ENCODE measurements around the gene FAM174C. TPM values are rescaled to one million over a fixed set of nuclear protein-coding genes. Genes with fewer than 3 reads are reported as not detected.

FAM174C gene
- total RNA-seq, 4 donors from 2014 or later: 47.2 to 69.1 (median 59.3) TPM

DNA sequence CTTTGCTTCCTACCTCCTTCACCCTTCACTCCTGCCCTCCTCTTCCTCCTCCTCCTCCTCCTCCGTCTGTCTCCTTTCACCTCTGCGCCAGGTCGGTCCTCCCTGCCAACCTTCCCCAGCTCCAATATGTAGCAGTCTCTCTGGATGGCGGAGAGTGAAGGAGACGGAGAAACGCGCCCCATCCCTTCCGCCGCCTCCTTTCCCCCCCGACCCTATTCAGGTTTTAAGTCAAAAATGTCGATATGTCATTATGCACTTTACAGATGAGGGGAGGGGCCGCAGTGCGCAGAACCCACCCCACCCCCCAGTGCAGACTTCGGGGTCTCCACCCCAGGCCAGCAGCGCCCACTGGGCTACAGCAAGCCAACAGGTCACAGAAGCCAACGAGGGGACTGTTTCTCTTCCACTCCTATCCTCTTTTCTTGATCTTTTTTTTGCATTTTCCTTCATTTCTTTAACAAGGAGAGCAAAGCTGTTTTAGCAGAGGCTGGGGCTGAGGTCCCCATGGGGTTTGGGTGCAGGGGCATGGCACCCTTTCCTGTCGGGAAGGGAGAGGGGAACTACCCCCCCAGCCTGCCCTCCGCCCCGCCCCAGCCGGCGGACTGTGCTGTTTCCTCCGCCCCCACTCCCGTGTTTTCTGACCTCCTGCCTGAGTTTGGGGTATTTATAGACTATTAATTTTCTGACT, 17.7 kb upstream of the FAM174C start:
- TF ChIP-seq, protein P1, sequence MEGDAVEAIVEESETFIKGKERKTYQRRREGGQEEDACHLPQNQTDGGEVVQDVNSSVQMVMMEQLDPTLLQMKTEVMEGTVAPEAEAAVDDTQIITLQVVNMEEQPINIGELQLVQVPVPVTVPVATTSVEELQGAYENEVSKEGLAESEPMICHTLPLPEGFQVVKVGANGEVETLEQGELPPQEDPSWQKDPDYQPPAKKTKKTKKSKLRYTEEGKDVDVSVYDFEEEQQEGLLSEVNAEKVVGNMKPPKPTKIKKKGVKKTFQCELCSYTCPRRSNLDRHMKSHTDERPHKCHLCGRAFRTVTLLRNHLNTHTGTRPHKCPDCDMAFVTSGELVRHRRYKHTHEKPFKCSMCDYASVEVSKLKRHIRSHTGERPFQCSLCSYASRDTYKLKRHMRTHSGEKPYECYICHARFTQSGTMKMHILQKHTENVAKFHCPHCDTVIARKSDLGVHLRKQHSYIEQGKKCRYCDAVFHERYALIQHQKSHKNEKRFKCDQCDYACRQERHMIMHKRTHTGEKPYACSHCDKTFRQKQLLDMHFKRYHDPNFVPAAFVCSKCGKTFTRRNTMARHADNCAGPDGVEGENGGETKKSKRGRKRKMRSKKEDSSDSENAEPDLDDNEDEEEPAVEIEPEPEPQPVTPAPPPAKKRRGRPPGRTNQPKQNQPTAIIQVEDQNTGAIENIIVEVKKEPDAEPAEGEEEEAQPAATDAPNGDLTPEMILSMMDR (IDR thresholded peaks at IDR 0.05): no peak
- ATAC-seq (ENCODE audit: low FRiP score) (no peak), DNase-seq (ENCODE audit: low spot score) (no peak)

DNA sequence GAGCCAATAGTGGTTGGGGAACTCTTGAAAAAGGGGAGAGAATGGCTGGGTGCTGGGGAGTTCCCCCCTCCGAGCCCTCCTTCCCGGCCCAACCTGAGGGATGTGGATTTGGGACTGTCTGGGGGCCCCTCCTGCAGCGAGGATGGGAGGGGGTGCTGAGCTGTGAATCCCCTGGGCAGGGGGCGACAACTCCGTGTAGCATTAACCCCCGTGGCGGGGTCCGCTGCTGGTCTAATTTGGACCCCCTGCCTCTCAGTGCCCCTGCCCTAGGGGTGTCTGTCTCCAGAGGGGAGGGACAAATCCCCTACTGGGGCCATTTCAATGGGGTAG, 17.2 kb upstream of the FAM174C start:
- TF ChIP-seq, protein P1 (IDR thresholded peaks at IDR 0.05): no peak
- no peak for ATAC-seq (ENCODE audit: low FRiP score)

DNA sequence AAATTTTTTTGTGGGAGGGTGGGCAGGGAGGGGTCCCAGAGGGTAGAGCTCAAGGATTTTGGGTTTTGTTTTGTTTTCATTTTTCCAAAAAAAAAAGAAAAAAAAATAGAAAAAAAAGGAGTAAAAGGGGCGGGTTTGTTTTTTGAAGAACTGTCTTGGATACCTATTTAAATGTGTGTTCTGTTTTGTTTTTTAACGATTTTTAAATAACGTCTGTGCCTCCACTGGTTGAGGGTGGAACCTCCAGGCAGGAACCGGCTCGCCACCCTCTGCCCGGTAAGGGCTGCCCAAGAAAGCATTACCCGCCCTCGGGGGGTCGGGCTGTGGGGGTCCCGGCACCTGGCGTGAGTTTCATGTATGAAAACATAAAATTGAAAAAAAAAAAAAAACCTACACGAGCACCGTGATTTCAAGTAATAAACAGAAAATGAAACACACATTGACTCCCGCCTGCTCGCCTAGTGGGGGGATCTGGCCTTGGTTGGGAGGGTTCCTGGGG, 16.6 kb upstream of the FAM174C start:
- TF ChIP-seq, protein P1 (IDR thresholded peaks at IDR 0.05): no peak
- DNase-seq (ENCODE audit: low spot score): no peak
- ATAC-seq (ENCODE audit: low FRiP score): no peak

More for the DNA sequence above, 17.2 kb upstream of the FAM174C start:
- no peak for DNase-seq (ENCODE audit: low spot score)

DNA sequence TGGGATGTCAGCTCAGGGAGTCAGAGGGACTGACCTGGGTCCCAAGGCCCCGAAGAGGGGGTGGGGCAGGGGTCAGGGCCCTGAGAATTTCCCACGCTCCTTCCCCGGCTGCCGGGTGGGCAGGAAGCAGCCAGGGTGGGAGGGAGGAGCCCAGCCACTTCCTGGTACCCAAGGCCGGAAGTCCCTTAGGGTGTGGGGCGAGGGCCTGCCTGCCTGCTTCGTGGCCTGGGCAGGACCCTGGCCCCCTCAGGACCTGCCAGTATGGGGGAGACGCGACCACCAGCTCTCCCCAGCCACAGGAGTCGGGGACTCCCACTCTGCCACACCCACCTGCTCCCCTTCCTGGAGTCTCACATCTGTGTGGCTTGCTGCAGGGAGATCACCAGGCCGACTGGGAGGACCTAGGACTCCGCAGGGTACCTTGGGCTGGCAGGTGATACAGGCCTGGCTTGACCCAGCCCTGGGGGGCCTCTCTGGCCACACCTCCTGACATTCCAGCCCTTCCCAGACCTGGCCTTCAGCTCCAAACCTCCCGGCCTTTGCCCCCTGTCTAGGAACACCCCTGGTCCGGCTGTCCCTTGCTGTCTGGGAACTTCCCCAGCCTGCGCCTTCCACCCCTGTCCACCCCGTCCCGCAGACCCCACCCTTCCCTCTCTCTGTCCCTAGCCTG, 16.0 kb upstream of the FAM174C start:
- peak; percentile 2 for ATAC-seq (ENCODE audit: low FRiP score)
- TF ChIP-seq, protein P1 (IDR thresholded peaks at IDR 0.05): no peak
- no peak for DNase-seq (ENCODE audit: low spot score)

DNA sequence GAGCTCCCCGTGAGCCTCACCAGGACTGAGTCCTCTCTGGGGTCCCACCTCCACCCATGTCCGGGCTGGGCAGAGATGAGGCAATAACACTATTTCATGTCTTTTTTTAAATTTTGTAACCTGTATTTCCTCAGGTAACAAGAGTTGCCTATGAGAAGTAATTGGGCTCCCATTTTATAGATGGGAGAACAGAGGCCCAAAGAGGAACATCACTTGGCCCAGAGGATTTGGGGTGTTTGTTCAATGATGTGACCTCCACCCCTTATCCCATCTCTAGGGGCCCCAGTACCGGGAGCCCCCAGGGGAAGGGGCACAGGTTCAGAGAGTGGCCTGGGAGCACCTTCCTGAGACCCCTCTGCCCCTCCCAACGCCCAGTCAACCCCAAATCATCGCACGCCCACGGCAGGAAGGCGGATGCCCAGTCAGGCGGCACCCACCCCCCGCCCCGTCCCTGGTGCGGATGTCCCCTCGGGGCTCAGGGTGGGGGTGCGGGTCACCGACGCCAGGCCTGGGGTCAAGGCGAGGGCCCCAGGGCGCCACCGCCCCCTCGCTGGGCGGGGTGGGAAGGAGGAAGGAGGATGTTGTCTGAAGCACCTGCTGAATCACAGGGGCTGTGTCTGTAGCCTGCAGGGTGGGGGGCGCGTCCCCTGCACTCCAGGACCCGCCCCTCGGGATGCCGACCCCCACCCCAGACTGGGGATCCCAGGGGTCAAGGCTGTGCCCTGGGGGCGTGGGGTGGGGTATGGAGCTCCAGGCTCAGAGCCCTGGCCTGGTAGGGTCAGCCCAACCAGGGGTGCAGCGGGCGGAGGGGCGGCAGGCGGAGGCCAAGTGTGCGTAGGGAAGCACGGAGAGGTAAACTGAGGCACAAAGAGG, 15.2 kb upstream of the FAM174C start:
- DNase-seq (ENCODE audit: low spot score) (no peak), ATAC-seq (ENCODE audit: low FRiP score) (peak; percentile 1)
- TF ChIP-seq, protein P1 (IDR thresholded peaks at IDR 0.05): no peak

DNA sequence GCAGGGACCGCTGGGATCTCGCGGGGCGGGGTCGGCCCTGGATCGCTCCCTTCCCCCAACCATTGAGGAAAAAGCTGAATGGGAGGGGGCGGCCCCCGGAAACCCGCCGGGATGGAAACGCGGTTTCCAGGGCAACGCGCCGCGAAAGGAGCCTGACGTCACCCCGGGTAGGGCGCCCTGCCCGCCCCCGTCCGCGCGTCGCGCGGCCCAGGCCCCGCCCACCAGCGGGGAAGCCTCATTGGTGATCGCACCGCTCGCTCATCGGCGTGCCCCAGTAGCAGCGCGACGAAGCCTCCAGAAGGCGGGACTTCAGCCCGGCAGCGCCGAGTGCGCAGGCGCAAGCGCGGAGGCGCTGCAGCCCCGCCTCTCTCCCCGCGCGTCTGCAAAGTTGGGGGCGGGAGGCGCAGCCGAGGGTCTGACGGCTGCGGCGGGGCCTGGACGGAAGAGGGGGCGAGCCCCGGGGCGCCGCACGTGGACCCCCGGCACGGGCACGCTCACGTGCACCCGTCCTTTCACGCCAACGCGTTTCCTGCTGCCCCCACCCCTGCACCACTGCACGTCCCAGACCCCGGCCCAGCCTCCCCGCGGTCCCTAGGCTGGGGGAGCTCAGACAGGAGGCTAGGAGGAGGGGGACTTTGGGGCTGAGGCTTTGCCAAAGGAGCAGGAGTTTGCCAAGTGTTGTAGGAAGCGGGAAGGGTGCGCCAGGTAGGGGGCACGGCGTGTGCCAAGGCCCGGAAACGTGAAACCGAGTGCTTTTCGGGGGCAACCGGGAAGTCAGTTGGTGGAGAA, 14.4 kb upstream of the FAM174C start:
- TF ChIP-seq, protein P1 (IDR thresholded peaks at IDR 0.05): no peak
- peak; percentile 58 for ATAC-seq (ENCODE audit: low FRiP score)
- DNase-seq (ENCODE audit: low spot score): peak; percentile 74

All from omental fat pad (tissue), 4 donors.